DMS153 treated with DMSO at 0.1 percent for 48 hours (cell line): Measurements from ENCODE around the gene CDK11B.

Experiments used
- DNase-seq: peaks from one replicate; lab custom pipeline; 2025; ENCODE audit not compliant: unreplicated experiment; lab: John Stamatoyannopoulos, UW

The CDK11B gene

GRCh38 chr1:1628754-1629429, 29.9 kb downstream of the CDK11B start:
- no peak for DNase-seq

GRCh38 chr1:1627829-1628753, 30.7 kb downstream of the CDK11B start:
- no peak for DNase-seq

DNA sequence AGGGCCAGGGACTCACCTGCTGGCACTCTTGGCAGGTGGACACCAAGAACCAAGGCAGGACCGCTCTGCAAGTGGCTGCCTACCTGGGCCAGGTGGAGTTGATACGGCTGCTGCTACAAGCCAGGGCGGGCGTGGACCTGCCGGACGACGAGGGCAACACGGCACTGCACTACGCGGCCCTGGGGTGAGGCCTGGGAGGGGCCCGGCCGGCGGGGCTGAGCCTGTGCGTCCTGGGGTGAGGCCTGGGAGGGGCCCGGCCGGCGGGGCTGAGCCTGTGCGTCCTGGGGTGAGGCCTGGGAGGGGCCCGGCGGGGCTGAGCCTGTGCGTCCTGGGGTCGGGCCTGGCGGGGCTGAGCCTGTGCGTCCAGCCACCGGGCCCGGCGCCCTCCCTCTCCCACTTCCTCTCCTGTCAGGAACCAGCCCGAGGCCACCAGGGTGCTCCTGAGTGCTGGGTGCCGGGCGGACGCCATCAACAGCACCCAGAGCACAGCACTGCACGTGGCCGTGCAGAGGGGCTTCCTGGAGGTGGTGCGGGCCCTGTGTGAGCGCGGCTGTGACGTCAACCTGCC, 31.5 kb downstream of the CDK11B start:
- no peak for DNase-seq

DNA sequence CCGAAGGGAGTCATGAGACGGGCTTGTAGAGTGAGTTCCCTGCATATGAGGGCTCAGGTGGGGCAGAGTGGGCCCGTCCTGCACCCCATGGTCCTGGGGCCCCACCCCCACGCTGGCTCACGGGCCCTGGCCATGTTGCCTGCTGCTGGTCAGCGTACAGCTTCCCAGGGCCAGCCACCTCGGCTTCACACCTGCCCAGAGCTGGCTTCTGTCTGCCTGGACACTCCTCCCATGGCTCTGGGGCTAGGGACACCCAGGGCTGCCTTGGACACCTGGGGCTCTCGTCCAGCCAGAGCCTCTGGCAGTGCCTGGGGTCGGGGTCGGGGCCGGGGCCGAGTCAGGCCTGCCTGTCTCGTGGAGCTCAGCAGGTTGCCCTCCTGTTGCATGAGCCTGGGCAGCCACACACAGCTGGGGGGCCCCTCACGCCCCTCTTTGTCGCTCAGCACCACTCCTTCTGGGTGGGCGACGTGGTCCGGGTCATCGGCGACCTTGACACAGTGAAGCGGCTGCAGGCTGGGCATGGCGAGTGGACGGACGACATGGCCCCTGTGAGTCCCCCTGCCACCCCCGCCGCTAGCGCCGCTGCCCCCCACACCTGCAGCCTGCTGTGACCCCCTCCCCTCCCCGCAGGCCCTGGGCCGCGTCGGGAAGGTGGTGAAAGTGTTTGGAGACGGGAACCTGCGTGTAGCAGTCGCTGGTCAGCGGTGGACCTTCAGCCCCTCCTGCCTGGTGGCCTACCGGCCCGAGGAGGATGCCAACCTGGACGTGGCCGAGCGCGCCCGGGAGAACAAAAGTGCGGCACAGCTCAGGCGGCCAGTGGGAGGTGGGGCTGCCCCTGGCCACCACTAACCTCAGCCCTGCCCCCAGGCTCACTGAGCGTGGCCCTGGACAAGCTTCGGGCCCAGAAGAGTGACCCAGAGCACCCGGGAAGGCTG, 32.3 kb downstream of the CDK11B start:
- no peak for DNase-seq

- no peak for DNase-seq
These were observed 33.0 kb downstream of the CDK11B start for GRCh38 chr1:1625824-1626206.

- no peak for DNase-seq
These were observed 33.4 kb downstream of the CDK11B start for GRCh38 chr1:1625404-1625775.

- no peak for DNase-seq
These were observed 34.1 kb downstream of the CDK11B start for GRCh38 chr1:1624443-1625403.

DNA sequence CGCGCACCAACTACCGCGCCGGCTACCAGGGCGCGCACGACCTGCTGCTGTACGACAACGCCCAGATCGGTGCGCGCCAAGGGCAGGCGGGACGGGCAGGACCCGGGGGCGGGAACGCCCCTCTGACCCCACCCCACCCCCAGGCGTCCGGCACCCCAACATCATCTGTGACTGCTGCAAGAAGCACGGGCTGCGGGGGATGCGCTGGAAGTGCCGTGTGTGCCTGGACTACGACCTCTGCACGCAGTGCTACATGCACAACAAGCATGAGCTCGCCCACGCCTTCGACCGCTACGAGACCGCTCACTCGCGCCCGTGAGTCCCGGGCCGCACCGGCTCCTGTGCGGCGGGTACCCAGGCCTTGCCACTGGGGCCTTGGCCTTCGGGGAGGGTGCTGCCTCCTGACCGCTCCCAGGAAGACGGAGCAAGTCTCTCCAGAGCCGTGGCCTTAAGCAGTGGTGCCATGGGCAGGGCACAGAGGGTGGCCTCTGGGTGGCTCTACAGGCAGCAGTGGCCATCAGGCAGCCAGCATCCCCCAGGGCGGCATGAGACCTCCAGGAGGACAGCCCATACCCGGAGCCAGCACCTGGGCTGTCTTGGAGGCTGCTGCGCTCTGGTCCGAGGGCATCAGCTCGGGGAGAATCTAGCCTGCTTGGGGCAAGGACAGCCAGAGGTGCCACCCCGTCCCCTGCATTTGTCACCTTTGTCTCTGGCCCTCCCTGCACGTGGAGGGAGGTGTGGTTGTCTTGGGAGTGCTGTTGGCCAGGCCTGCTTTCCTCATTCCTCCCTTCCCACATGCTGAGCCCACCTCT, 35.0 kb downstream of the CDK11B start:
- DNase-seq = no peak

DNA sequence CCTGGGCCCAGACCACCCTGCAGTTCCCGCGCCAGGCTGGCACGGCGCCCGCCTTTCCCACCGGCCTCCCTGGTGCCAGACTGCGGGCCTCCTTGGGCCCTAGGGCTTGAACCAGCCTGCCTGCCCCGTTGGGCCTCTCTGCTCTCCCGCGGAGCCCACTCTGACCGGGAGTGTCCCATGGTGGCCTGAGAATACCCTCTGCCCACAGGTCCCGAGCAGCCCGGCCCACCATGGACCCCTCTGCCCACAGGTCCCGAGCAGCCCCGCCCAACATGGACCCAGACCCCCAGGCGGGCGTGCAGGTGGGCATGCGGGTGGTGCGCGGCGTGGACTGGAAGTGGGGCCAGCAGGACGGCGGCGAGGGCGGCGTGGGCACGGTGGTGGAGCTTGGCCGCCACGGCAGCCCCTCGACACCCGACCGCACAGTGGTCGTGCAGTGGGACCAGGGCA, 35.6 kb downstream of the CDK11B start:
- DNase-seq = no peak

DNA sequence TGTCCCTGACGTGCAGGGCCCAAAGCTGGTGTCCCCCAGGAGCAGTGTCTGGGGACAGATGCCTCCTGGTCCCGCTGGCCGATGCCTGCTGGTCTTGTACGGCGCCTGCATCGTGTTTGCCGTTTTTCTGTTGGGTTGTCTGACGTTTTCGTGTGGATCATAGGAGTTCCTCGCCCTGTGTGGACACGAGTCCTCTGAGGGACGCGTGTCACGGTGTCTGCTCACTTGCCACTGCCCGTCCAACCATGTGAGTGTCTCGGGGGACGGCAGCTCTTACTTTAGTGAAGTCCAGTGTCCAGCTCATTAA, 36.1 kb downstream of the CDK11B start:
- DNase-seq = no peak

- no peak for DNase-seq
These were observed 36.6 kb downstream of the CDK11B start for GRCh38 chr1:1622010-1622787.

GRCh38 chr1:1621173-1622009, 37.4 kb downstream of the CDK11B start:
- DNase-seq = no peak

DNA sequence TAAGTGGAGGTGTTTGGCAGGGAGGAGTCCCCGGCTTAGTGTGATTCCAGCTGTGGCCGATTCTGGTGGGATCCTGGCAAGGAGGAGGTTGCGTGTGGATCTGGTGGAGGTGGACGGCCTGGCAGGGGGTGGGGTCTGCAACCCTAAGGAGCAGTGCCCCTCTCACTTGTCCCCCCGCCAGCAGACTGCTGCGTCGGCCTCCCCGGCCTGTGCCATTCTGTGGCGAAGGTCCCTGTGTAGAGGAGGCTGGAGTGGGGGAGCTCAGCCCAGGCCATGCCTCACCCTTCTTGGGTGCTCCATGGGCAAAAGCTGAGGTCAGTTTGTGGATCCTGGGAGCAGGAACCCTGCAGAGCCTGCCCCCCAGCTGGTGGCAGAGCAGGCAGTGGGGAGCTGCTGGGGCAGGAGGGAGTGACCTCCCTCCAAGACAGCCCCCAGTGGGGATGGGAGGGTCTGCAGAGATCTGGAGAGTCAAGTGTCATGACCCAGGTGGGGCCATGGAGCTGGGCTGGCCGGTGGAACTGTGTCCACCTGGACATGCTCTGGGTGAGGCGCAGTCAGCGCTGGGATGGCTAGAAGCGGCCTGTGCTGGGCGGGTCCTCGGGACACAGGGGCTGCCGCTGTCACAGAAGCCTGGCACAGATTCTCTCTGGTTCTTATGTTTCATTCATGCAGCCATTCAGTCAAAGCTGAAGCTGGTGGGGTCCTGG, 38.2 kb downstream of the CDK11B start:
- no peak for DNase-seq

DNA sequence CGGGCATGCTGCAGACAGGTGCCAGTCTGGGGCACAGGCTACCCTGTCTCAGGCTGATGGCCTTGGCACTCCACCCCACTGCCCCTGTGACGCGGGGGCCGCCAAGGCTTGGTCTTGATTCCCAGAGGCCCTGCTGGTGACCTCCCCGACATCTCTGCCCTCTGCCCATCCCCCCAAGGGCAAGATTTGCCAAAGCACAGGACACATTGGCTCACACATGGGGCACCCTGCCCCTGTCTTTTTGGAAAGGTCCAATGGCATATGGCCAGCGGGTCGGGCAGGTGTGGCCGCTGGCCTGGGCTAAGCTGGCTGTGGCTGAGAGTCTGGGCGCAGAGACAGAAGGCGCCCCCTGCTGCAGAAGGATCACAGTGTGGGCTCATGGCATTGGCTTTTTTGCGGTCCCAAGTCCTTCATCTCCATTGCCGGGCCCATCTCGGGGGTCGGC, 38.9 kb downstream of the CDK11B start:
- DNase-seq = no peak

DNA sequence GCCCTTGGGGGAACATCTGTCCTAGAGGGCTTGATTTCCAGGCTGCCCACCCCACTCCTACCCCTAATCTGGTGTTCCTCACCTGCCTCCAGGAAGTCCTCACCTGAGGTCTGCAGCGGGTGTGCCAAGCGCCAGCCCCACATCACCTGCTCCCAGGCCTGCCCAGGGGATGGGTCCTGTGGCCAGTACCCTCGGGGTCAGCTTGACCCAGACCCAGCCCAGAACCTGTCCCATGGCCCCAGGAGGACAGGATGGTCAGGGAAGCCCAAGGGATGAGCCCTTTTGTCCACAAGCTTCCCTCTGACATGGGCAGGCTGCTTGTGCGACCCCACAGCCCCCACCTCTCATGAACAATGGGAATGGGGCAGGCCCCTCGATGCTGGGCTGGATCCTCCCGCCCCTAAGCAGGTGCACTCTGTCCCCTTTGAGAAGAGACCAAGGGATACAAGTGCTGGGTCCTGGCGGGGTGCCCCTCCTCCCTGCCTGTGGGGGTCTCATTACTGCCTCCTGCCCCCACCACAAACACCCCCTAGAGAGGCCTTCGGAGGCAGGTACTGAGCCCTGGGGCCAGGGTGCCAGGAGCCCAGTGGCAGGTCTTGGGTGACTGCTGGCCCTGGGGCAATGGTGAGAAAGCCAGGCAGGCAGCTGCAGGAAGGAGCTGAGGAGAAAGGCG, 40.3 kb downstream of the CDK11B start:
- DNase-seq = no peak

- DNase-seq = no peak
These were observed 40.9 kb downstream of the CDK11B start for GRCh38 chr1:1617925-1618324.
